ENCODE results near the gene KCNQ1.
"Not testable (repeated sequence)": the region's sequence is repeated elsewhere in the genome, so short reads cannot be mapped to it uniquely, and the experiment has no call there.

The KCNQ1 gene

DNA sequence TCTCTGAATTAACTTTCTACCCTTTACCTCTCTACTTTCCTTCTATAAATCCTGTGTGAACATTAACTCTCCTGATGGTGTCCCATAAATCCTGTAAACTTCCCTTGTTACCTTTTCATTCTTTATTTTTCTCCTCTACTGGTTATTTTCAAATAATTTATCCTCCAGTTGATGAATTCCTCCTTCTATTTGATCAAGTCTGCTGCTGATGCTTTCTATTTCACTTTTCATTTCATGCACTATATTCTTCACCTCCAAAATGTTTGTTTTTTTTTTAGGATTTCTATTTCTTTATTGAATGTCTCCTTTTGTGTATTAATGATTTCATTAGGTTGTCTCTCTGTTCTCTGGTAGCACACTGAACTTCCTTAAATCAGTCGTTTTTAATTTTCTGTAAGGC is 186.4 kb downstream of the KCNQ1 start:
- in situ Hi-C loops (cut with MboI; ENCODE audit: low sequenced_read_pairs): no loop called here

DNA sequence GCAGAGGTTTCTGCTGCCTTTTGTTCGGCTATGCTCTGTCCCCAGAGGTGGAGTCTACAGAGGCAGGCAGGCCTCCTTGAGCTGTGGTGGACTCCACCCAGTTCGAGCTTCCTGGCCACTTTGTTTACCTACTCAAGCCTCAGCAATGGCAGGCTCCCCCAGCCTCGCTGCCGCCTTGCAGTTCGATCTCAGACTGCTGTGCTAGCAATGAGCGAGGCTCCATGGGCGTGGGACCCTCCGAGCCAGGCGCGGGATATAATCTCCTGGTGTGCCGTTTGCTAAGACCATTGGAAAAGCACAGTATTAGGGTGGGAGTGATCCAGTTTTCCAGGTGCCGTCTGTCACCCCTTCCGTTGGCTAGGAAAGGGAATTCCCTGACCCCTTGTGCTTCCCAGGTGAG is 195.0 kb downstream of the KCNQ1 start:
- in situ Hi-C loops (cut with MboI; ENCODE audit: low sequenced_read_pairs): not testable (repeated sequence)

DNA sequence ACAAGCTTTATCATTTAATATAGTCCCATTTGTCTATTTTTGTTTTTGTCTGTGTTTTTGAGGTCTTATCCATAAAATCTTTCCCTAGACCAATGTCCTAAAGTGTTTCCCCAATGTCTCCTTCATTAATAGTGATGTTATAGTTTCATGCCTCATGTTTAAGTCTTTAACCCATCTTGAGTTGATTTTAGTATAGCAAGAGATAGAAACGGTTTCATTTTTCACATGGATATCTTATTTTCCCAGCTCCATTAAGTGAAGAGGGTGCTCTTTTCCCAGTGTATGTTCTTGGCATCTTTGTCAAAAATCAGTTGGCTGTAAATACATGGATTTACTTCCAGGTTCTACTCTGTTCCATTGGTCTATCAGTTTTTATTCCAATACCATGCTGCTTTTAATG is 196.8 kb downstream of the KCNQ1 start:
- in situ Hi-C loops (cut with MboI; ENCODE audit: low sequenced_read_pairs): no loop called here

DNA sequence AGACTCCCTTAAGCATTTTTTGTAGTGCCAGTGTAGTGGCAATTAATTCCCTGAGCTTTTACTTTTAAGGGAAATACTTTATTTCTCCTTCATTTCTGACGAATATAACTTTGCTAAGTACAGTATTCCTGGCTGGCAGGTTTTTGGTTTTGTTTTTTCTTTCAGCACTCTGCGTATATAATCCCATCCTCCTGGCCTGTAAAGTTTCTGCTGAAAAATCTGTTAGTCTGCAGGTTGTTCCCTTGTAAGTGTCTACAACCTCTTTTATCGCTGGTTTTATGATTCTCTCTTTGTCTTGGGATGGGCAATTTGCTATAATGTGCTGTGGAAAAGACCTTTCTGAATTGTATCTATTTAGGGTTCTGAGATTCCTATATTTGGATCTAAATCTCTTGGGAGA is 198.9 kb downstream of the KCNQ1 start:
- in situ Hi-C loops (cut with MboI; ENCODE audit: low sequenced_read_pairs): no loop called here

GRCh38 chr11:2644844-2645778 is 200.3 kb downstream of the KCNQ1 start:
- in situ Hi-C loops (cut with MboI; ENCODE audit: low sequenced_read_pairs): no loop called here

DNA sequence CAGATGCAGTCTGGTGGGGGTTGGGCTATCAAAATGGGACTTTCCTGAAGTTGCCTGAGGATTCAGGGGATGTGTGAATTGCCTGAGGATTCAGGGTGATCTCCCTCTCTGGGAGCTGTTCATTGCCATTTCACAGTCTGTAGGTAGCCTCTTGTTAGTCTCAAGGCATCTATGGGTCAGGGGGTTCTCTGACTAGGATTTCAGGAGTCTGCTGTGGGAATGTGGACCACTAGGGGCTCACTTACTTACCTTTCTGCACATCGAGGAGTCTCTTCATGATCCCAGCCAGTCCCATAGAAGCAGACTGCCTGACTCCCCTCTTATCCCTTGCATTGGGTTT is 200.9 kb downstream of the KCNQ1 start:
- in situ Hi-C loops (cut with MboI; ENCODE audit: low sequenced_read_pairs): no loop called here

DNA sequence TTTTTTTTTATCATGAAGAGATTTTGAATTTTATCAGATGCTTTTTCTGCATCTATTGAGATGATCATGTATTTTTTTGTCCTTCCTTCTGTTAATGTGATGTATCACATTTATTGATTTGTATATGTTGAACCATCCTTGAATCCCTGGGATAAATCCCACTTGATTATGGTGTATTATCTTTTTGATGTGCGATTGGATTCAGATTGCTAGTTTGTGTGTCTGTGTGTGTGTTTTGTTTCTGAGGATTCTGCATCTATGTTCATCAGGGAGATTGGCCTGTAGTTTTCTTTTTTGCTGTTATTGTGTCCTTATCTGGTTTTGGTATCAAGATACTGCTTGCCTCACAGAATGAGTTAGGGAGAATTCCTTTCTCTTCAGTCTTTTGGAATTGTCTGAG is 202.4 kb downstream of the KCNQ1 start:
- in situ Hi-C loops (cut with MboI; ENCODE audit: low sequenced_read_pairs): no loop called here

DNA sequence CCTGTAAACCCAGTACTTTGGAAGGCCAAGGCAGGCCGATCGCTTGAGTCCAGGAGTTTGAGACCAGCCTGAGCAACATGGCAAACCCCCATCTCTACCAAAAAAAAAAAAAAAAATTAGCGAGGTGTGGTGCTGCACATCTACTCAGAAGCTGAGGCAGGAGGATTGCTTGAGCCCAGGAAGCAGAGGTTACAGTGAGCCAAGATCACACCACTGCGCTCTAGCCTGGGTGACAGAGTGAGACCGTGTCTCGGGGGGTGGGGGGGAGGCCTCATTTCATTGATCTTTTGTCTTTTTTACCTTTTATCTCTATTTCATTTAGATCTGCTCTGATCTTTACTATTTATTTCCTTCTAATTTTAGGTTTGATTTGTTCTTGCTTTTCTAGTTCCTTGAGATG is 203.1 kb downstream of the KCNQ1 start:
- in situ Hi-C loops (cut with MboI; ENCODE audit: low sequenced_read_pairs): no loop called here

DNA sequence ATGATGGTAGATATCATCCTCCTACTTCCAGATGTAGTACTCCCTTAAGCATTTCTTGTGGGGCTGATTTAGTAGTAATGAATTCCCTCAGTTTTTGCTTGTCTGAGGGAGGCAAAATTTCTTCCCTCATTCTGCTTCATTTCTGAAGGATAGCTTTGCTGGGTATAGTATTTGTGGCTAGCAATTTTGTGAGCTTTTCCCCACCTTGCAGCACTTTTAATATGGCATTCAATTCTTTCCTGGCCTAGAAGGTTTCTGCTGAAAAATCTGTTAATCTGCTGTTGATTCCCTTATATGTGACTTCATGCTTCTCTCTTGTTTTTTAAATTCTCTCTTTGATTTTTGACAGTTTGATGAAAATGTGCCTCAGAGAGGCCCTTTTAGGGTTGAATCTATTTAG is 204.6 kb downstream of the KCNQ1 start:
- in situ Hi-C loops (cut with MboI; ENCODE audit: low sequenced_read_pairs): no loop called here

DNA sequence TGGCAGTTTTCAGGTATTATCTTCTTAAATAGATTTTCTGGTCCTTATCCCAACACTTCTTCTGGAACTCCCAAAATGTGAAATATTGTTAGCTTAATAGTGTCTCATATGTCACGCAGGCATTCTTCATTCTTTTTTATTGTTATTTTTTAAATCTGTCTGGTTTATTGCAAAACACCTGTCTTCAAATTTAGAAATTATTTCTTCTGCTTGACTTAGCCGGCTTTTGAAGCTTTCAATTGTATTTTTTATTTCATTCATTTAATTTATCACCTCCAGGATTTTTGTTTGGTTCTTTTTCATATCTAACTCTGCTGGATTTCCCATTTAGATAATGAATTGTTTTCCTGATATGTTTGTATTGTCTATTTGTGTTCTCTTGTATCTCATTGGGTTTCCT is 205.0 kb downstream of the KCNQ1 start:
- in situ Hi-C loops (cut with MboI; ENCODE audit: low sequenced_read_pairs): no loop called here

GRCh38 chr11:2650343-2650867 is 205.6 kb downstream of the KCNQ1 start:
- in situ Hi-C loops (cut with MboI; ENCODE audit: low sequenced_read_pairs): no loop called here

DNA sequence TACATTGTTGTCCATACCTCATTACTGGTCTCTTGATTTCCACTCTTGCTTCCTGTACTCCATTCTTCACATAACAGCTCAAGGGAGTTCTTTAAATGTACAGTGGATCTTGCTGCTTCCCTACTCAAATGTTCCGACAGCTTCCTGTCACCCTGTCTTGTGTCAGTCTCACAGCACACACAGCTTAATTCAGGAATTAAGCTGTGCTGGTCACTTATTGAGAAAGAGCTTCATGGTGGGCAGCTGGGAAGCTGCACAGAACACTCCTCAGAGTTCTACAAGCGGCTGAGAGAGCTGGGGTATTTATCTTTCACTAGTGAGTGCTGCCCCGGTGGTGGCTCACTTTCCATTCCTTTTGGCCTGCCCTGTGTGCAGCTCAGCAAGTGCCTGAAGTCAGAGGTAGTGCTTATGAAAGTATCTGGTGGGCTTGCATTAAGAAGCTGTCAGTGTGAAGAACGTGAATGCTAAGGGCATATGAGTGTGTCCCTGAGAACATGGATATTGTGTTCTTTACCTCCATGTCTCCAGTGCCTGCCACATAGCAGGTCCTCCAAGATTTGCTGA is 206.3 kb downstream of the KCNQ1 start:
- in situ Hi-C loops (cut with MboI; ENCODE audit: low sequenced_read_pairs): no loop called here

GRCh38 chr11:2651826-2652271 is 207.0 kb downstream of the KCNQ1 start:
- in situ Hi-C loops (cut with MboI; ENCODE audit: low sequenced_read_pairs): no loop called here

DNA sequence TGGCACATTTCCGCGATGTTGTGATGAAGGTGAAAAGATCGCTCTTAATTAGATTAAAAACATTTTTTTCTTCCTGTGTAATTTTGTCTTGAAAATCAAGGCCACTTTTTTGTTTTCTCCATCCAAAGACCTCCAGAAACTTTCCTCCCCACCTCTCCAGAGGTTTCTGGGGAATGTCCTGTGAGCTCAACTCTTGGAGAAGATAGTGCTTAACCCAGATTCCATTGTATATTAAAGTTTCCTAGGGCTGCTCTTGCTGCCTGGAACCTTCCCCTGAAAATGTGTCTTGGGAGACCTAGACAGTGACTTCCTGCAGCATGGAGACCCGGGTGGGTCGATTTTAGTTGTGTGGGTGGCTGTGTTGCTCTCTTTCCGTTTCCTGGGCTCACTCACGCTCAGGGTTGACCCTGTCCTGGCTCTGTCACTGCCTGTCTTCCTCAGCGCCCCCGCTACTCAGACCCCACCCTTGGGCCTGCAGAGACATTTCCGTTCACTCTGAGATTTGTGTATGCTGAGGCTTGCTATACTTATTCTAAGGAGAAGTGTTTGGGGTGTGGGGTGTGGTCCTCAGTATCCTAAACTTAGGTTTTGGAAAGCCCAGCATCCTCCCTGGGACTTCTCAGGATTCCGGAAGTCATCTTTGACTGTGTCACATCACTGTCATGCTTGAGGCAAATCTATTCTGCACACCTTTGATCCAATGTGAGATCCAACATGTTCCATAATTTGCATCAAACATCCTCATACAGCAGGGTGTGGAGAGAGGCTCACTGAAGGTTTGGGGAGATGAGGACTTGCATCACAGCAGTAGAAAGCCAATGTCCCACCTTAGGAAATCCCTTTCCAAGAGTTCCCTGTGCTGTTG is 207.8 kb downstream of the KCNQ1 start:
- in situ Hi-C loops (cut with MboI; ENCODE audit: low sequenced_read_pairs): no loop called here

GRCh38 chr11:2653198-2653551 is 208.4 kb downstream of the KCNQ1 start:
- in situ Hi-C loops (cut with MboI; ENCODE audit: low sequenced_read_pairs): no loop called here

DNA sequence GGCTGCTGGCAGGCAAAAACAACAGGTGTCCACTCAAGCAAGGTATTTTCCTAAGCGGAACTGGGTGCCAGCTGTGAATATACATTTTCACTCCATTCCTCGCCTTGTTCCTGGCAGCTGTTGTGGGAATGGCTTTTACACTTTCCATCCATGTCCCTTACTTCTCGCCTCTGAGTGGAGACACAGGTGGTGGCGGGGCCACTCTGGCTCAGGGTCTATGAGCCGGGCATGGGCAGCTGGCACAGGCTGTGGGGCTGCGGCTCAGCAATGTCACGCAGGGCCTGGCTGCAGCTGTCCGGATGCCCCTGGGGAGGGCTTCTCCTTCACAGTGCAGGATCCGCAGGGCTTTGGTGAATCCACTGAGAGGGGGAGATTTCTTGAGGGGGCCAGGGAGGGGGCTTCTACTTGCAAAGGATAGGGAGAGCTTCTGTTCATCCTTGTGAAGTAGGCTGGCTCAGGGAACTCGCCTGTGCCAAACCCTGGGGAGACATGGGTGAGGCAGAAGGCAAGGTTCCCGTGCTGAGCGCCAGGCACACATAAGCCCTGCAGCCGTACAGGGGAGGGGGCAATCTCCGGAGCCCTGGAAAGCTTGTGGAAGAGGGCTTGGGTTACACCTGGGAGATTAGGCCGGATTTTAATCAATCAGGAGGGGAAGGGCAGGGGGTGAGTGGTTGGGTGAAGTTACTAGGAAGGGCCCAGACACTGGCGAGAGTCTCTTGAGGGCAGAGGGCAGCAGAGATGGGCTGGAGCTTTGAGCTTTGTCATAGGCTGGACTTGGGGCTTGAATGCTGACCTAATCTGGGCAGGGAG is 209.3 kb downstream of the KCNQ1 start:
- in situ Hi-C loops (cut with MboI; ENCODE audit: low sequenced_read_pairs): no loop called here

- in situ Hi-C loops (cut with MboI; ENCODE audit: low sequenced_read_pairs): no loop called here
Observed at GRCh38 chr11:2655016-2655719, 210.4 kb downstream of the KCNQ1 start.

- in situ Hi-C loops (cut with MboI; ENCODE audit: low sequenced_read_pairs): no loop called here
Observed at GRCh38 chr11:2655834-2656622, 211.2 kb downstream of the KCNQ1 start.

DNA sequence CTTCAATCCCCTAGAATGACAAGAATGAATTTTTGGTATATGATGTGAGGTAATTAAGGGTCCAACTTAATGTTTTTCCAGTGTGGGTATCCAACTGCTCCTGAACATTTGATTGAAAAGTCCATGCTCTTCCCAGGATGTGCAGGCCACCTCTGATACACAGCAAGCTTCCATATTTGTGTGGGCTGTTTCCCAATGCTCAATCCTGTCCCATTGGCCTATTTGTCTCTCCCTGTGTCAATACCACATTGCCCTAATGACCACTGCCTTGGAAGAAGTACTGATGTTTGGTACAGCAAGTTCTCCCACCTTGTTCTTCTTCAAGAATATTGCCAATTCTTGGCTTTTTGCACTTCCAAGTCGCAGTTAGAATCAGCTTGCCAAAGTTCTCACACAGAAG is 212.1 kb downstream of the KCNQ1 start:
- in situ Hi-C loops (cut with MboI; ENCODE audit: low sequenced_read_pairs): no loop called here

All from hTERT RPE-1 (cell line).